NCI-H82 (cell line): ENCODE data around the gene CA10.

ENCODE experiments used
- DNase-seq: peaks from one replicate; lab custom pipeline; 2025; lab: John Stamatoyannopoulos, UW

The CA10 gene

GRCh38 chr17:51676691-51677487 lies 481.6 kb downstream of the CA10 start:
- DNase-seq: no peak

DNA sequence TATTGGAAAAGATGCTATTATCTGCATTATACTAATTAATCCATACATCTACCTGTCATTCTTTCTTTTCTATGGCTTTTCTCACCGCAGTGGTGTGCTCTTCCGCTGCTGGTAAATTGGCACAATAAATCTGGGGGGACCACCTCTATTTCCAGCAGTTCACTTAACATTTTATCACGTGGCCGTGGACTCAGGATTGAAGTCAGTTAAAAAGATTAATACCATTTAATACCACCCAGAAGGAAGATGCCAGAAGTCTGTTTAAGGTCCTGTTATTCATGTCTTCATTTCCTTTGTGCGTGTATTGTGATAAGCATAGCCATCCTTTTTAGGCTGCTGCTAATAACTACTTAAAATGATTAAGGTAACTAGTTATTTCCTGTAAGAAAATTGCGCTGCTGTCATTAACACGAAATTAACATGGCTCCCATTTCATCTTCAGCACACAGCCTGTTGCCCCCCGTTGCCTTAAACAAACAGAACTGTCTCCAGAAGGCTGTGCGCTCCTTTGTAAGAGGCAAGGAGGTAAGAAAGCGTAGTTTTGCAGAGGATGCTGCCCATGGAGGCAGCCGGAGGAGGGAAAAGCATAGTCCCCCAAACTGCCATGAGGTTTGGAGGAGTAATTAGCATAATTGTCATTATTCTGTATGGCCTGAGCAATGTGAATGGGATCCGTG lies 483.8 kb downstream of the CA10 start:
- no peak for DNase-seq

- DNase-seq: no peak
These were observed 485.4 kb downstream of the CA10 start for GRCh38 chr17:51673070-51673469.

- DNase-seq: no peak
These were observed 486.4 kb downstream of the CA10 start for GRCh38 chr17:51672065-51672464.

DNA sequence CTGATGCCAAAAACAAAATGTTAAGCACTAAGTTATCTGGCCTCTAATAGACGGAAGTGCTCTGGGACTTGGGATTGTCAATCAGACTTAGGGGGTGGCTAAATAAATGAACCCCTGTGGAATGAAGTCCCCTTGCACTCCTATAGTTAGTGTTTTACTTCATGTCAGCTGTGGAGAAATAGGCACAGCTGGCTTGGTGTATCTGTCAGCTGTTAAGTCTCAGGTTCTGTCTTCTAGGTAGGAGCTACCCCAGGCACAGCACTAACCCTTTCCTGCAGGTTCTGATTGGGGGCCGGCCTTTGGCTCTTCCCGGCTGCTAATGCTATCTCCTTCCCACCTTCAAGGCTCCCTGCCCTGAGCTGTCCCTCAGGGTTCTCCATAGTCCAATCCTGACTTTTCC lies 487.6 kb downstream of the CA10 start:
- no peak for DNase-seq

GRCh38 chr17:51668963-51669246 lies 489.6 kb downstream of the CA10 start:
- no peak for DNase-seq

DNA sequence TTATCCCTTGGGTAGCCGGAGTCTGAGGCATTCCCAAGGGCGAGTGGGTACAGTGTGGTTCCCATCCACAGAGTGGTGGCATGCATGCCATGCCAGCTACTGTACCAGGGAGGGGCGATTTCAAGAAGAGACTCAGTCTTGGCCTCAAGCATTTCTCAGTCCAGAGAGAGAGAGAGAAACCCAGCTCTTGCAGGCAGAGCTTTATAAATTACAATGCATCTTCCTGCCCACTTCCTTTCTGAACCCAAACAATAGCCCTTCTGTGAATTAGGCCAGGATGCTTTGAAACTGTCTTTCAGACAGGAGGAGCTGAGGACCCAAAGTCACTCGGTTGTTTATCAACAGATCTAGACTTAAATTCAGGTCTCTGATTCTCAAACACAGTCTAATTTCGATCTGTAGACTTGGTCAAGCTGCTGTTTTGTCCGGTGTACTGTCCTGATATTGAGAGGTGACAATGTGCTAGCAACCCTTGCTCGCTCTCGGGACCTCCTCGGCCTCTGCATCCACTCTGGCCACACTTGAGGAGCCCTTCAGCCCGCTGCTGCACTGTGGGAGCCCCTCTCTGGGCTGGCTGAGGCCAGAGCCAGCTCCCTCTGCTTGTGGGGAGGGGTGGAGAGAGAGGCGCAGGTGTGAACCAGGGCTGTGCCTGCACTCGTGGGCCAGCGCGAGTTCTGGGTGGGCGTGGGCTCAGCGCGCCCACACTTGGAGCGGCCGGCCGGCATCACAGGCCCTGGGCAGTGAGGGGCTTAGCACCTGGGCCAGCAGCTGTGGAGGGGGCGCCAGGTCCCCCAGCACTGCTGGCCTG lies 490.2 kb downstream of the CA10 start:
- no peak for DNase-seq

DNA sequence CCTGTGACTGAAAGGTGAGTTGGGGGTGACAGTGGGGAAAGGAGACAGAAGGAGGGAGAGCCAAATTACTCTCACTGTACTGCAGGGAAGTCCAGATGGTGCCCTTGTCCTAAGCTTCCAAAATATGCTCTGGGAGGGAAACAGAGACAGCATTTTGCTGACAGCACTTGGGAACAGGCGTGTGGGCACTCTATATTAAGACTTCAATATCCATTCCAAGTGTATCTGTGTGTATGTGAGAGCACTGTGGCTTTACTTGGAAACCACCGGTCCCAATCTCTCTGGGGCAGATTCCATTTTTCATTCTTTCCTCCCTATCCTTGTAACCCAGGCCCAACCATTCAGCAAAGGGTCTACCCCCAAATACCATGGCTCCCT lies 490.8 kb downstream of the CA10 start:
- peak; percentile 7 for DNase-seq

DNA sequence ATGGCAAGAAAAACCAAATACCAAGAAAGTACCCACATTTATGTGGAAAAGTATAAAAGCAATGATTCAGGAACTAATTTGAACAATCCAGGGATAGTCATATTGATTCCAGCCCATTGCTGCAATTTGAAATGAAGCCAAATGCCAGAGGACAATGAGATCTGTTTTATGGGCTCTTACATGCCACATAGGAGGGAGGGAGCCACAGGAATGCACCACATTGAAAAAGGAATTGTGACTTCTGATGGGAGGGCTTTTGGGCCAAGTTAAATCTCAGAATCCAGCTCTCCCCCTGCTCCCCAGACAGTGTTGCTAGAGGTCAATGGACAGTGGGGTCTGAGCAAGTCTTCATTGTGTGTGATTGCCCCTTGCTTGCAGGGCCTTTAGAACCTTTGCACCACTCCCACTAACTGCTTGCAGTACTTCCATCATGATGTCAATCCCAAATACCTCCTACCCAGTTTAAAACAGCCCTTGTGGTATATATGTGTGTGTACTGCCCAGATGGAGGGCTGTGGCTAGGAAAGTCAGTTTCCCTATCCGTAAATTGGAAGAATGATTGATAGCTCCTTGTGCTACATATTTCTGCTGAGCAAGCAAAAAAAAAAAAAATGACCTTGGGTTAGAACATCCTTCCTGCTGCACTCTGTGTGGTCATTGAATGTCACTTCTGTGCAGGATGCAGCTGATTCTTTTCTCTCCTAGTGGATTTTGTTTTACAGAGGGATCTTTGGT lies 491.4 kb downstream of the CA10 start:
- no peak for DNase-seq

DNA sequence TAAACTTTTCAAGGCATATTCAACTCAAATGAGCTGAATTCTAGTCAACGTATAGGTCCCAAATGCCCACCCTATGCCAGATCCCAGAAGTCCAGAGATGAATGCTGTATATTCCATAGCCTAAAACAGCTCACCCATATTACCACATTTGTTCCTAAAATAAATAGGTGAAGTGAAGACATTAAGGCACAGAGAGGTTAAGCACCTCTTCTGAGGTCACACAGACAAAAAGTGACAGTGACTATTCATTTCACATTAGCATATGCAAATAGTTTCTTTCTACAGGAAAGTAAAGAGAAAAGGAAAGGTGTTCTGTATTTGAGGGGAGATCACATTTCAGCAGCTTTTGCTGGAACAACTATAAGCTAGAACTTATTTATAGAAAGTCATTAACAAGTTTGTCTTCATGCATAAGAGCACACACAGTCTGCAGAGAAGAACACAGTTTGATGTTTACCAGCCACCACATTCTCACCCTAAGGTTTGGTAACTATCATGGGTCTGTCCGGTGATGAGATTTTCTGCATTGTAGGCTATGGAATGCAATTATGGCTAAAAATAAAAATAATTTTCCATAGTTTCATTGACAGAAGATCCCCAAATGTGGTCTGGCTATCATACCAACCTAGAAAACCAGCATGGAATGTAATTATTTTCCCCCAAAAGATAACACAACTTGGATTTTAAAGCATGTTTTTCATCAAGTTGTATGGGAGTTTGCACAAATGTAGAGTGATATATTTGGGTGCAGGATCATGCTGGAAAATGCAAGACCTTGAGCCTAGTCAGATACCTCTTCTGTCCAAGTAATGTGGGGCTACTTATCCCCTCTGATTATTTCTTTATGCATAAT lies 496.1 kb downstream of the CA10 start:
- no peak for DNase-seq

GRCh38 chr17:51661403-51661802 lies 497.1 kb downstream of the CA10 start:
- no peak for DNase-seq

GRCh38 chr17:51660266-51660665 lies 498.2 kb downstream of the CA10 start:
- DNase-seq: no peak

- DNase-seq: no peak
These were observed 501.3 kb downstream of the CA10 start for GRCh38 chr17:51657224-51657623.

GRCh38 chr17:51653878-51654277 lies 504.6 kb downstream of the CA10 start:
- DNase-seq: peak; percentile 47

DNA sequence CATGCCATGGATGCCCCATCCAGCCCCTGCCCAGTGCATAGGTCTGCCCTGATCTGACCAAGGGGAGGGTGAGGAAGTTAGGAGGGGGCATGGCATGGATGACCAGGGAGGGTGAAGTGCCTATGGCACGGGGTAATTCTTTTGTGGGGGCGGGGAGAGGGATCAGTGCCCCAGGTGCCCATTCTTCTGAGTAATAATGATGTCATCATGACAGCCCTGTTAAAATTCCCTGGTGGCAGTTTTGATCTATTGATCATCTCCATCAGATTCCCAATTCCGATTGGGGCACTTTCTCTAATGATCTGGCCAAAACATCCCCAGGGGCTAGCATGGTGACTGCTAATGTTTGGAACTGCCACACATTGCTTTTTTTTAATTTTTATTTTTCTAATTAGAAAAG lies 506.0 kb downstream of the CA10 start:
- DNase-seq: no peak

GRCh38 chr17:51651513-51652298 lies 506.8 kb downstream of the CA10 start:
- no peak for DNase-seq

- no peak for DNase-seq
These were observed 507.7 kb downstream of the CA10 start for GRCh38 chr17:51650772-51651171.

DNA sequence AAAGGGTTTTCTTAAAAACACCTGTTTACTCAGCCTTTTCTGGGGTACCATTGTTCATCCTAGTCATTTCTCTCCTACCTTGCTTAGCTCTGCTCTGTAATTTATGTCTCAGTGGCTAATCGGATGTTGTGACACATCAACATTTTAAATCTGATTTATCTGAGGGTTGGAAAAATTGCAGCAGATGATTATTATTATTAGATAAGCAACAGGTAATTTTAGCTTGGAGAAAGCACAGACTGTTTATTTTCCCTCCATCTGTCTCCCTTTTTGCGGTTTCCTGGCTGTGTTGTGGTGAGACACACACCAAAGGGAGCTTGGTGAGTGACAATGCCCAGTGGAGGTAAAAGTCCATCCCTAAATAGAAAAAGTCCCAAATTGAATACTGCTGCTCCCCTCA lies 508.3 kb downstream of the CA10 start:
- DNase-seq: peak; percentile 24

DNA sequence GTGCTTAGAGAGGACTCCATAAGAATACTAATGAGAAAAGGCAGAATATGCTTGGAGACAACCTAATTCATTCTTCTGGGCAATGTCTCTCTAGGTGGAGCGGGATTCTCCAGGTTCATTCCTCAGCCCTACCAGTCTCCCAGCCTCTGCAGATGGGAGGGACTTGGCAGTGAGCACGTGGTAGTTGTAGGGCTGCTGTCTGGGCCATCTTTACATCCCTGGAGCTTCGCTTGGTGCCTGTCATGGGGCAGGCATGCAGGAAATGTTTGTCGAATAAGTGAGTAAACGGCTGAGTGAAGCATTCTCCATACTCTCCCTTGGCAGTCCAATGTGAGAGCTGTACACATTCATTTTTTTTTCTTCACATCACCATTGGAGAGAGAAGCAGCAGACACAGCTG lies 510.7 kb downstream of the CA10 start:
- DNase-seq: no peak

GRCh38 chr17:51647067-51647466 lies 511.4 kb downstream of the CA10 start:
- no peak for DNase-seq

DNA sequence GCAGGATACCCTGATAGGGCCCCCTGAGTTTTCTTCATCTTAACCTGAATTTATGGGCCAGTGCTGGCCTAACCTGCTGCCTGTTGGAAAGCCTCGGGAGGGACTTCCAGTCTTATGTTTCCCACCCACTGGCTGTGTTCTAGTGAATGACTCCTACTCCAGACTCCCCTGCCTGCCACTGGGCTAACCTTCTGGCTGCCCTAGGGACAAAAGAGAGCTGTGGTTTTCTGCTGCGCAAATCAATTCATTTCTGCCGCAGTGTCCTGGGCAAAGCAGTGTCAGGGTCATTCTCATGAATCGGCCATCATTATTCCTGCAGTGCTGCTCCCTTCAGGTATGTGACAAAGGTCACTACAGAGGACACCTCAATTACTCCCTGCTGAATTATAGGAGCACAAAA lies 512.0 kb downstream of the CA10 start:
- no peak for DNase-seq
